Liver (tissue), 9 donors: ENCODE measurements around the gene DMD. TPM values are rescaled to one million over a fixed set of nuclear protein-coding genes. Genes with fewer than 3 reads are reported as not detected.

Source experiments
- DNase-seq: peaks from one replicate; pipeline ENCODE4 v3.0.0-alpha.2; 2017; ENCODE audit warnings: low spot score
- H3K27ac ChIP-seq, 2 donors: one replicate each; pipeline ENCODE4 v1.7.0; 2013; ENCODE audit warnings: inconsistent platforms in 2 of 2, low read length in 2 of 2, control low read depth in 1 of 2, low read depth in 1 of 2, mild to moderate bottlenecking in 1 of 2
- H3K27me3 ChIP-seq, 4 donors: one replicate each; pipeline versions ENCODE4 v1.6.1 to v1.7.0; 2013; ENCODE audit warnings: low read length in 3 of 4, inconsistent platforms in 1 of 4, mild to moderate bottlenecking in 1 of 4, moderate library complexity in 1 of 4; ENCODE audit not compliant: control insufficient read depth in 4 of 4, insufficient read depth in 4 of 4
- H3K36me3 ChIP-seq, 4 donors: one replicate each; pipeline versions ENCODE4 v1.6.1 to v1.7.0; 2013; ENCODE audit warnings: low read length in 3 of 4, mild to moderate bottlenecking in 3 of 4, low read depth in 1 of 4, moderate library complexity in 1 of 4; ENCODE audit not compliant: control insufficient read depth in 4 of 4, insufficient read depth in 3 of 4
- H3K4me1 ChIP-seq, 4 donors: one replicate each; pipeline versions ENCODE4 v1.6.1 to v1.7.0; 2013; ENCODE audit warnings: low read length in 3 of 4, mild to moderate bottlenecking in 3 of 4, moderate library complexity in 1 of 4; ENCODE audit not compliant: control insufficient read depth in 4 of 4, insufficient read depth in 4 of 4
- H3K4me3 ChIP-seq, 3 donors: one replicate each; pipeline versions ENCODE4 v1.6.1 to v1.7.0; 2013; ENCODE audit warnings: low read length in 3 of 3, control low read depth in 1 of 3, low read depth in 1 of 3, mild to moderate bottlenecking in 1 of 3
- H3K9ac ChIP-seq, 2 donors: one replicate each; pipeline ENCODE4 v1.7.0; 2013; ENCODE audit warnings: low read length in 2 of 2, mild to moderate bottlenecking in 2 of 2, moderate library complexity in 2 of 2, control low read depth in 1 of 2, low read depth in 1 of 2
- H3K9me3 ChIP-seq, 4 donors: one replicate each; pipeline versions ENCODE4 v1.6.1 to v1.7.0; 2013; ENCODE audit warnings: low read length in 3 of 4; ENCODE audit not compliant: control insufficient read depth in 4 of 4
- EGR1 ChIP-seq, 2 donors: IDR thresholded peaks; 2 replicates each; pipeline ENCODE4 v1.6.1; 2016 to 2018; ENCODE audit warnings: antibody characterized with exemption in 2 of 2, low read depth in 2 of 2
- FOXA2 ChIP-seq: IDR thresholded peaks from 2 replicates; pipeline ENCODE4 v1.6.1; 2016; ENCODE audit warnings: antibody characterized with exemption
- GABPA ChIP-seq, 2 donors: IDR thresholded peaks in 1 of 2; conservative IDR thresholded peaks in 1 of 2; 2 replicates each; pipeline ENCODE4 v1.6.1; 2016; ENCODE audit warnings: antibody characterized with exemption in 2 of 2, mild to moderate bottlenecking in 1 of 2, moderate library complexity in 1 of 2
- HNF4A ChIP-seq, 2 donors: conservative IDR thresholded peaks; 2 replicates each; pipeline ENCODE4 v1.6.1; 2016; ENCODE audit warnings: antibody characterized with exemption in 2 of 2, mild to moderate bottlenecking in 2 of 2
- JUND ChIP-seq, 2 donors: IDR thresholded peaks; 2 replicates each; pipeline ENCODE4 v1.6.1; 2016; ENCODE audit warnings: antibody characterized with exemption in 2 of 2
- NR2F2 ChIP-seq: IDR thresholded peaks from 2 replicates; pipeline ENCODE4 v1.6.1; 2016; ENCODE audit warnings: antibody characterized with exemption
- RAD21 ChIP-seq, 2 donors: IDR thresholded peaks; 2 replicates each; pipeline ENCODE4 v1.6.1; 2016; ENCODE audit warnings: antibody characterized with exemption in 2 of 2, mild to moderate bottlenecking in 2 of 2
- RXRA ChIP-seq, 2 donors: IDR thresholded peaks; 2 replicates each; pipeline ENCODE4 v1.6.1; 2017 to 2018; ENCODE audit warnings: antibody characterized with exemption in 2 of 2, mild to moderate bottlenecking in 1 of 2
- SP1 ChIP-seq: IDR thresholded peaks from 2 replicates; pipeline ENCODE4 v1.6.1; 2018; ENCODE audit warnings: antibody characterized with exemption, mild to moderate bottlenecking
- TAF1 ChIP-seq: conservative IDR thresholded peaks from 2 replicates; pipeline ENCODE4 v1.6.1; 2016; ENCODE audit warnings: antibody characterized with exemption, mild to moderate bottlenecking
- WGBS: extraction: QIAGEN DNeasy Blood & Tissue Kit; methylation state at CpG from one replicate; pipeline ENCODE4 v1.1.7; 2013; 5-methylcytosine and 5-hydroxymethylcytosine counted together
- polyA plus RNA-seq, 2 donors: library from polyadenylated mRNA; stranded (reverse) in 1 of 2; unstranded in 1 of 2; fragments of 200-250 nt in 1 of 2; fragments of >200 nt in 1 of 2; fragmentation: Nextera tagmentation in 1 of 2; extraction: Ambion mirVana in 1 of 2; gene quantifications; one replicate each; pipeline versions ENCODE4 v1.2.1 to v1.2.3, GENCODE V29; 2013 to 2015
- total RNA-seq, 2 donors: library from RNA; depleted of rRNA; stranded (reverse); fragments of >200 nt; gene quantifications; one replicate each; pipeline ENCODE4 v1.2.3, GENCODE V29; 2014
- TF ChIP-seq, protein P1 (sequence below): IDR thresholded peaks from 2 replicates; pipeline ENCODE4 v1.6.1; 2016; ENCODE audit warnings: antibody characterized with exemption
- TF ChIP-seq, protein P2 (sequence below): fragments of 150-350 bp; IDR thresholded peaks from 2 replicates; pipeline ENCODE4 v1.5.1; 2017; ENCODE audit warnings: improper control_type of control experiment, low read depth, low read length; ENCODE audit not compliant: missing input control
- TF ChIP-seq, protein P3 (sequence below): IDR thresholded peaks from 2 replicates; pipeline ENCODE4 v1.6.1; 2016; ENCODE audit warnings: antibody characterized with exemption
- TF ChIP-seq, protein P4 (sequence below): IDR thresholded peaks from 2 replicates; pipeline ENCODE4 v1.6.1; 2016; ENCODE audit warnings: antibody characterized with exemption
- TF ChIP-seq, protein P5 (sequence below): IDR thresholded peaks from 2 replicates; pipeline ENCODE4 v1.6.1; 2016; ENCODE audit warnings: antibody characterized with exemption, mild to moderate bottlenecking
- donor health status: healthy.
- donor health status: healthy.
- donor health status: healthy.
- donor health status: healthy.
- donor health status: healthy.

The DMD gene
- total and polyA plus RNA-seq, 4 donors, result 14.6 to 61.9 (median 23.9) TPM

DNA sequence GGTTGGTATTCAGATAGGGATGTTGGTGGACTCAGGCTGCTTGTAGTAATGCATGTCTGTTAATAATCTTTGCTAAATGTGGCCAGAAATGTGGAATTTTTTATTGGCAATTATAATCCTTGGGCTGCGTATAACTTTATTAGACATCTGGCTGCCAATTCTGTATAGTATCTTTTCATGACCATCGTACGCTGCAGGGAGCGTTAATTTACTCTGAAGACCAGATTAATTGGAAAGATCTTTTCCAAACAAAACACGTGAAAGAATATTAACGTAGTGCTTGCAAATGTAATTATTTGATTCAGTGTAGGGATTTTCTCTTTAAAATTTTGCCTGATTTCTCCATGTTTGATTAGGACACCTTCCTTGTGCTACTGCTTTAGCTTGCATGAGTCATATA is 2100.7 kb downstream of the DMD start:
- Histone ChIP-seq H3K4me1 (no peaks in the 10 kb centered on the region), H3K36me3 (no peaks in the 10 kb centered on the region), H3K27ac (no peak overlapping the region), H3K27me3 (no peaks in the 10 kb centered on the region), H3K9me3 (no peaks in the 10 kb centered on the region), H3K4me3 (no peak overlapping the region), H3K9ac (no peak overlapping the region)
- no peak for TF ChIP-seq GABPA (IDR thresholded peaks at IDR 0.05 in 1 of 2, conservative IDR thresholded peaks at IDR 0.05 in 1 of 2)
- TF ChIP-seq, protein P1, sequence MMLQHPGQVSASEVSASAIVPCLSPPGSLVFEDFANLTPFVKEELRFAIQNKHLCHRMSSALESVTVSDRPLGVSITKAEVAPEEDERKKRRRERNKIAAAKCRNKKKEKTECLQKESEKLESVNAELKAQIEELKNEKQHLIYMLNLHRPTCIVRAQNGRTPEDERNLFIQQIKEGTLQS, result no peak
- no peak for TF ChIP-seq RAD21 (IDR thresholded peaks at IDR 0.05)
- TF ChIP-seq, protein P2, sequence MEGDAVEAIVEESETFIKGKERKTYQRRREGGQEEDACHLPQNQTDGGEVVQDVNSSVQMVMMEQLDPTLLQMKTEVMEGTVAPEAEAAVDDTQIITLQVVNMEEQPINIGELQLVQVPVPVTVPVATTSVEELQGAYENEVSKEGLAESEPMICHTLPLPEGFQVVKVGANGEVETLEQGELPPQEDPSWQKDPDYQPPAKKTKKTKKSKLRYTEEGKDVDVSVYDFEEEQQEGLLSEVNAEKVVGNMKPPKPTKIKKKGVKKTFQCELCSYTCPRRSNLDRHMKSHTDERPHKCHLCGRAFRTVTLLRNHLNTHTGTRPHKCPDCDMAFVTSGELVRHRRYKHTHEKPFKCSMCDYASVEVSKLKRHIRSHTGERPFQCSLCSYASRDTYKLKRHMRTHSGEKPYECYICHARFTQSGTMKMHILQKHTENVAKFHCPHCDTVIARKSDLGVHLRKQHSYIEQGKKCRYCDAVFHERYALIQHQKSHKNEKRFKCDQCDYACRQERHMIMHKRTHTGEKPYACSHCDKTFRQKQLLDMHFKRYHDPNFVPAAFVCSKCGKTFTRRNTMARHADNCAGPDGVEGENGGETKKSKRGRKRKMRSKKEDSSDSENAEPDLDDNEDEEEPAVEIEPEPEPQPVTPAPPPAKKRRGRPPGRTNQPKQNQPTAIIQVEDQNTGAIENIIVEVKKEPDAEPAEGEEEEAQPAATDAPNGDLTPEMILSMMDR, result no peak
- TF ChIP-seq JUND (IDR thresholded peaks at IDR 0.05), result no peak
- no peak for TF ChIP-seq NR2F2
- no peak for TF ChIP-seq FOXA2
- no peak for TF ChIP-seq TAF1
- no peak for TF ChIP-seq SP1
- no peak for TF ChIP-seq EGR1 (IDR thresholded peaks at IDR 0.05; ENCODE audit: low read depth in 2 of 2)
- TF ChIP-seq RXRA (IDR thresholded peaks at IDR 0.05), result no peak
- TF ChIP-seq, protein P3, sequence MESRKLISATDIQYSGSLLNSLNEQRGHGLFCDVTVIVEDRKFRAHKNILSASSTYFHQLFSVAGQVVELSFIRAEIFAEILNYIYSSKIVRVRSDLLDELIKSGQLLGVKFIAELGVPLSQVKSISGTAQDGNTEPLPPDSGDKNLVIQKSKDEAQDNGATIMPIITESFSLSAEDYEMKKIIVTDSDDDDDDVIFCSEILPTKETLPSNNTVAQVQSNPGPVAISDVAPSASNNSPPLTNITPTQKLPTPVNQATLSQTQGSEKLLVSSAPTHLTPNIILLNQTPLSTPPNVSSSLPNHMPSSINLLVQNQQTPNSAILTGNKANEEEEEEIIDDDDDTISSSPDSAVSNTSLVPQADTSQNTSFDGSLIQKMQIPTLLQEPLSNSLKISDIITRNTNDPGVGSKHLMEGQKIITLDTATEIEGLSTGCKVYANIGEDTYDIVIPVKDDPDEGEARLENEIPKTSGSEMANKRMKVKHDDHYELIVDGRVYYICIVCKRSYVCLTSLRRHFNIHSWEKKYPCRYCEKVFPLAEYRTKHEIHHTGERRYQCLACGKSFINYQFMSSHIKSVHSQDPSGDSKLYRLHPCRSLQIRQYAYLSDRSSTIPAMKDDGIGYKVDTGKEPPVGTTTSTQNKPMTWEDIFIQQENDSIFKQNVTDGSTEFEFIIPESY, result no peak
- TF ChIP-seq, protein P4, sequence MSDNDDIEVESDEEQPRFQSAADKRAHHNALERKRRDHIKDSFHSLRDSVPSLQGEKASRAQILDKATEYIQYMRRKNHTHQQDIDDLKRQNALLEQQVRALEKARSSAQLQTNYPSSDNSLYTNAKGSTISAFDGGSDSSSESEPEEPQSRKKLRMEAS, result no peak
- 96% methylated on average over 6 of the region's 6 CpGs for WGBS
- DNase-seq, result no peak

DNA sequence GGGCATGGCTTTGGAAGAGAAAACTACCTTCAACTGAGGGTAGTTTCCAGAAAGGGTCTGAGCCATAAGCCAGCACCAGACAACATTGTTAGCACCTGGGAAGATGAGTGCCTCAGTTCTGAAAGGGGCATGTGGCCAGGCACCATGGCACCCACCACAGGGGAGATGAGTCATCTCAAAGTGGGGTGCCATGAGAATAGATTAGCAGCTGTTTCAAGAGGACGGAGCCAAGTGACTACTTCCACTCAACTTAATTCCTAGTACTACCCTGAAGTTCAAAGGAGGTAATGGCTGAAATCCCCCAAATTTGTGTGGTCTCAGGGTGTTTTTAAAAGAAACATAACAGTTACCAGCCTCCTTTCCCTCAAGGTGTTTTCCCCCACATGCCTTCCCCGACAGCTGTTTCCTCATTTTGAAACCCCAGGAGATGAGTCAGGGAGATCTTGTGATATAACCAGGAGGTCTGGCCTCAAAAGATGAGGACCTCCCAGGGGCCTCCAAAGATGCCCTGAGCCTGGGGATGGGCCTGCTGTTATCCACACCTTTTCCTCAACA is 2111.7 kb downstream of the DMD start:
- WGBS, result 80% methylated on average over 2 of the region's 2 CpGs
- Histone ChIP-seq H3K36me3 (no peaks in the 10 kb centered on the region), H3K4me1 (no peaks in the 10 kb centered on the region), H3K9ac (no peak overlapping the region), H3K27ac (no peak overlapping the region), H3K4me3 (no peak overlapping the region), H3K27me3 (no peaks in the 10 kb centered on the region), H3K9me3 (no peaks in the 10 kb centered on the region)
- no peak for DNase-seq
- TF ChIP-seq RAD21 (IDR thresholded peaks at IDR 0.05), result no peak
- no peak for TF ChIP-seq NR2F2
- no peak for TF ChIP-seq GABPA (IDR thresholded peaks at IDR 0.05 in 1 of 2, conservative IDR thresholded peaks at IDR 0.05 in 1 of 2)
- TF ChIP-seq, protein P1, result no peak
- TF ChIP-seq, protein P5, sequence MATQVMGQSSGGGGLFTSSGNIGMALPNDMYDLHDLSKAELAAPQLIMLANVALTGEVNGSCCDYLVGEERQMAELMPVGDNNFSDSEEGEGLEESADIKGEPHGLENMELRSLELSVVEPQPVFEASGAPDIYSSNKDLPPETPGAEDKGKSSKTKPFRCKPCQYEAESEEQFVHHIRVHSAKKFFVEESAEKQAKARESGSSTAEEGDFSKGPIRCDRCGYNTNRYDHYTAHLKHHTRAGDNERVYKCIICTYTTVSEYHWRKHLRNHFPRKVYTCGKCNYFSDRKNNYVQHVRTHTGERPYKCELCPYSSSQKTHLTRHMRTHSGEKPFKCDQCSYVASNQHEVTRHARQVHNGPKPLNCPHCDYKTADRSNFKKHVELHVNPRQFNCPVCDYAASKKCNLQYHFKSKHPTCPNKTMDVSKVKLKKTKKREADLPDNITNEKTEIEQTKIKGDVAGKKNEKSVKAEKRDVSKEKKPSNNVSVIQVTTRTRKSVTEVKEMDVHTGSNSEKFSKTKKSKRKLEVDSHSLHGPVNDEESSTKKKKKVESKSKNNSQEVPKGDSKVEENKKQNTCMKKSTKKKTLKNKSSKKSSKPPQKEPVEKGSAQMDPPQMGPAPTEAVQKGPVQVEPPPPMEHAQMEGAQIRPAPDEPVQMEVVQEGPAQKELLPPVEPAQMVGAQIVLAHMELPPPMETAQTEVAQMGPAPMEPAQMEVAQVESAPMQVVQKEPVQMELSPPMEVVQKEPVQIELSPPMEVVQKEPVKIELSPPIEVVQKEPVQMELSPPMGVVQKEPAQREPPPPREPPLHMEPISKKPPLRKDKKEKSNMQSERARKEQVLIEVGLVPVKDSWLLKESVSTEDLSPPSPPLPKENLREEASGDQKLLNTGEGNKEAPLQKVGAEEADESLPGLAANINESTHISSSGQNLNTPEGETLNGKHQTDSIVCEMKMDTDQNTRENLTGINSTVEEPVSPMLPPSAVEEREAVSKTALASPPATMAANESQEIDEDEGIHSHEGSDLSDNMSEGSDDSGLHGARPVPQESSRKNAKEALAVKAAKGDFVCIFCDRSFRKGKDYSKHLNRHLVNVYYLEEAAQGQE, result no peak
- TF ChIP-seq, protein P3, result no peak
- TF ChIP-seq HNF4A (conservative IDR thresholded peaks at IDR 0.05), result no peak
- TF ChIP-seq TAF1, result no peak
- no peak for TF ChIP-seq JUND (IDR thresholded peaks at IDR 0.05)
- no peak for TF ChIP-seq EGR1 (IDR thresholded peaks at IDR 0.05; ENCODE audit: low read depth in 2 of 2)
